ENCODE measurements around the gene ZNF385A. TPM values are rescaled to one million over a fixed set of nuclear protein-coding genes. Genes with fewer than 3 reads are reported as not detected.

Gene ZNF385A
- total and polyA plus RNA-seq, 2 of the 13 experiments (the other 11 are each of a cell fraction or from before 2014, with no cell fraction given): 0.44 to 0.67 TPM

- TF ChIP-seq HCFC1 (IDR thresholded peaks at IDR 0.05; ENCODE audit: low read depth, low read length): 0 out of 2 replicates have a peak, but pooled peaks have one; percentile 29
- TF ChIP-seq ZNF235 (CRISPR knock-in tag; IDR thresholded peaks at IDR 0.05; ENCODE audit: borderline replicate concordance): no peak
- 0 out of 2 replicates have a peak, but pooled peaks have one; percentile 21 for TF ChIP-seq MTF2 (CRISPR knock-in tag; IDR thresholded peaks at IDR 0.05; ENCODE audit: borderline replicate concordance)
- TF ChIP-seq, protein P1, sequence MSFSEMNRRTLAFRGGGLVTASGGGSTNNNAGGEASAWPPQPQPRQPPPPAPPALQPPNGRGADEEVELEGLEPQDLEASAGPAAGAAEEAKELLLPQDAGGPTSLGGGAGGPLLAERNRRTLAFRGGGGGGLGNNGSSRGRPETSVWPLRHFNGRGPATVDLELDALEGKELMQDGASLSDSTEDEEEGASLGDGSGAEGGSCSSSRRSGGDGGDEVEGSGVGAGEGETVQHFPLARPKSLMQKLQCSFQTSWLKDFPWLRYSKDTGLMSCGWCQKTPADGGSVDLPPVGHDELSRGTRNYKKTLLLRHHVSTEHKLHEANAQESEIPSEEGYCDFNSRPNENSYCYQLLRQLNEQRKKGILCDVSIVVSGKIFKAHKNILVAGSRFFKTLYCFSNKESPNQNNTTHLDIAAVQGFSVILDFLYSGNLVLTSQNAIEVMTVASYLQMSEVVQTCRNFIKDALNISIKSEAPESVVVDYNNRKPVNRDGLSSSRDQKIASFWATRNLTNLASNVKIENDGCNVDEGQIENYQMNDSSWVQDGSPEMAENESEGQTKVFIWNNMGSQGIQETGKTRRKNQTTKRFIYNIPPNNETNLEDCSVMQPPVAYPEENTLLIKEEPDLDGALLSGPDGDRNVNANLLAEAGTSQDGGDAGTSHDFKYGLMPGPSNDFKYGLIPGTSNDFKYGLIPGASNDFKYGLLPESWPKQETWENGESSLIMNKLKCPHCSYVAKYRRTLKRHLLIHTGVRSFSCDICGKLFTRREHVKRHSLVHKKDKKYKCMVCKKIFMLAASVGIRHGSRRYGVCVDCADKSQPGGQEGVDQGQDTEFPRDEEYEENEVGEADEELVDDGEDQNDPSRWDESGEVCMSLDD (CRISPR knock-in tag; IDR thresholded peaks at IDR 0.05; ENCODE audit: borderline replicate concordance): no peak
- no peak for TF ChIP-seq MTERF4 (CRISPR knock-in tag; IDR thresholded peaks at IDR 0.05)
- TF ChIP-seq KDM6A (CRISPR knock-in tag; IDR thresholded peaks at IDR 0.05; ENCODE audit: low read depth): no peak
- peak; percentile 31; the same call in 1 of the 2 replicates for TF ChIP-seq ZNF331 (CRISPR knock-in tag; IDR thresholded peaks at IDR 0.05)
Measured at GRCh38 chr12:54379398-54380201, 4.9 kb downstream of the ZNF385A start (continued).

All from HepG2 (cell line).